Ovary (tissue), 3 donors: ENCODE results near the gene RARRES2.

ENCODE experiments used
- EP300 ChIP-seq: sonication (generic); formaldehyde crosslinking; IDR thresholded peaks from one replicate; pipeline ENCODE4 v1.6.1; 2017; ENCODE audit warnings: antibody characterized with exemption
- POLR2A ChIP-seq: fragments of 450-650 bp; IDR thresholded peaks from one replicate; pipeline ENCODE4 v1.6.1; 2017; ENCODE audit warnings: antibody characterized with exemption, mild to moderate bottlenecking, moderate library complexity
- TF ChIP-seq, protein P1 (sequence below), 3 donors: fragments of 450-650 bp in 2 of 3; fragments of 200-600 bp in 1 of 3; IDR thresholded peaks; one replicate each; pipeline versions ENCODE4 v1.5.1 to v1.8.0; 2016 to 2022; ENCODE audit warnings: antibody characterized with exemption in 3 of 3, mild to moderate bottlenecking in 1 of 3
- donor health status: DM: no; HTN: no; CAD: no.

- TF ChIP-seq, protein P1, sequence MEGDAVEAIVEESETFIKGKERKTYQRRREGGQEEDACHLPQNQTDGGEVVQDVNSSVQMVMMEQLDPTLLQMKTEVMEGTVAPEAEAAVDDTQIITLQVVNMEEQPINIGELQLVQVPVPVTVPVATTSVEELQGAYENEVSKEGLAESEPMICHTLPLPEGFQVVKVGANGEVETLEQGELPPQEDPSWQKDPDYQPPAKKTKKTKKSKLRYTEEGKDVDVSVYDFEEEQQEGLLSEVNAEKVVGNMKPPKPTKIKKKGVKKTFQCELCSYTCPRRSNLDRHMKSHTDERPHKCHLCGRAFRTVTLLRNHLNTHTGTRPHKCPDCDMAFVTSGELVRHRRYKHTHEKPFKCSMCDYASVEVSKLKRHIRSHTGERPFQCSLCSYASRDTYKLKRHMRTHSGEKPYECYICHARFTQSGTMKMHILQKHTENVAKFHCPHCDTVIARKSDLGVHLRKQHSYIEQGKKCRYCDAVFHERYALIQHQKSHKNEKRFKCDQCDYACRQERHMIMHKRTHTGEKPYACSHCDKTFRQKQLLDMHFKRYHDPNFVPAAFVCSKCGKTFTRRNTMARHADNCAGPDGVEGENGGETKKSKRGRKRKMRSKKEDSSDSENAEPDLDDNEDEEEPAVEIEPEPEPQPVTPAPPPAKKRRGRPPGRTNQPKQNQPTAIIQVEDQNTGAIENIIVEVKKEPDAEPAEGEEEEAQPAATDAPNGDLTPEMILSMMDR (IDR thresholded peaks at IDR 0.05), result no peak
- TF ChIP-seq EP300 (no peak), POLR2A (no peak)
These were observed 36.9 kb upstream of the RARRES2 start for GRCh38 chr7:150378115-150378852.
